ACC112 (cell line): ENCODE results near the gene SPACDR.

Experiments
- H2AFZ ChIP-seq: fragments of 200-600 bp; sonication (generic); one replicate; pipeline ENCODE4 v1.6.0; 2017; ENCODE audit warnings: antibody characterized with exemption, low read length; ENCODE audit not compliant: unreplicated experiment
- H3K27ac ChIP-seq: fragments of 200-600 bp; sonication (generic); 2 replicates; pipeline ENCODE4 v1.5.1; 2014; ENCODE audit warnings: low read depth, mild to moderate bottlenecking, antibody characterized with exemption, low read length, moderate library complexity
- H3K27me3 ChIP-seq: fragments of 200-600 bp; sonication (generic); 2 replicates; pipeline ENCODE4 v1.6.1; 2014; ENCODE audit warnings: mild to moderate bottlenecking, antibody characterized with exemption, low read length, moderate library complexity, mixed read lengths; ENCODE audit not compliant: insufficient read depth
- H3K36me3 ChIP-seq: fragments of 200-600 bp; sonication (generic); 2 replicates; pipeline ENCODE4 v1.6.1; 2016; ENCODE audit warnings: mild to moderate bottlenecking, antibody characterized with exemption, low read length, moderate library complexity, mixed read lengths; ENCODE audit not compliant: insufficient read depth
- H3K4me1 ChIP-seq: fragments of 200-600 bp; sonication (generic); one replicate; pipeline ENCODE4 v1.6.1; 2016; ENCODE audit warnings: low read length, mixed read lengths; ENCODE audit not compliant: insufficient read depth, unreplicated experiment, control insufficient read depth
- H3K4me3 ChIP-seq: fragments of 200-600 bp; sonication (generic); 2 replicates; pipeline ENCODE4 v1.5.1; 2014; ENCODE audit warnings: mild to moderate bottlenecking, low read depth, low read length
- H3K79me2 ChIP-seq: fragments of 200-600 bp; sonication (generic); one replicate; pipeline ENCODE4 v1.6.0; 2016; ENCODE audit warnings: low read length; ENCODE audit not compliant: control insufficient read depth, unreplicated experiment, insufficient read depth

The SPACDR gene

GRCh38 chr7:100425347-100425746 is 38.7 kb downstream of the SPACDR start:
- Histone ChIP-seq H3K27me3 (no peaks in the 10 kb centered on the region), H3K4me1 (peaks cover 4% of the 10 kb centered on the region), H2AFZ (no peak overlapping the region), H3K27ac (no peak overlapping the region), H3K4me3 (no peak overlapping the region), H3K79me2 (peaks cover 6% of the 10 kb centered on the region), H3K36me3 (0 out of 2 replicates have a peak, but pooled peaks cover 4% of the 10 kb centered on the region)

GRCh38 chr7:100423315-100423714 is 40.7 kb downstream of the SPACDR start:
- H3K4me1 ChIP-seq, result peaks cover 4% of the 10 kb centered on the region
- no peaks in the 10 kb centered on the region for H3K27me3 ChIP-seq
- no peak overlapping the region for H3K4me3 ChIP-seq
- H3K79me2 ChIP-seq, result no peaks in the 10 kb centered on the region
- H2AFZ ChIP-seq, result no peak overlapping the region
- H3K27ac ChIP-seq, result no peak overlapping the region
- H3K36me3 ChIP-seq, result 0 out of 2 replicates have a peak, but pooled peaks cover 4% of the 10 kb centered on the region

GRCh38 chr7:100419660-100420226 is 44.3 kb downstream of the SPACDR start:
- Histone ChIP-seq H2AFZ (no peak overlapping the region), H3K27me3 (no peaks in the 10 kb centered on the region), H3K4me3 (no peak overlapping the region), H3K4me1 (no peaks in the 10 kb centered on the region), H3K36me3 (0 out of 2 replicates have a peak, but pooled peaks cover 4% of the 10 kb centered on the region), H3K27ac (no peak overlapping the region), H3K79me2 (no peaks in the 10 kb centered on the region)

- Histone ChIP-seq H2AFZ (no peak overlapping the region), H3K4me1 (no peaks in the 10 kb centered on the region), H3K4me3 (no peak overlapping the region), H3K79me2 (no peaks in the 10 kb centered on the region), H3K27me3 (no peaks in the 10 kb centered on the region), H3K36me3 (0 out of 2 replicates have a peak, but pooled peaks cover 4% of the 10 kb centered on the region), H3K27ac (no peak overlapping the region)
Observed at GRCh38 chr7:100418930-100419659, 45.0 kb downstream of the SPACDR start.

- no peaks in the 10 kb centered on the region for H3K27me3 ChIP-seq
- no peaks in the 10 kb centered on the region for H3K79me2 ChIP-seq
- no peaks in the 10 kb centered on the region for H3K4me1 ChIP-seq
- no peak overlapping the region for H2AFZ ChIP-seq
- no peaks in the 10 kb centered on the region for H3K36me3 ChIP-seq
- H3K4me3 ChIP-seq, result no peak overlapping the region
- H3K27ac ChIP-seq, result no peak overlapping the region
Observed at GRCh38 chr7:100415448-100415847, 48.6 kb downstream of the SPACDR start.

- Histone ChIP-seq H3K4me3 (no peak overlapping the region), H2AFZ (no peak overlapping the region), H3K27ac (no peak overlapping the region), H3K27me3 (no peaks in the 10 kb centered on the region), H3K79me2 (no peaks in the 10 kb centered on the region), H3K36me3 (no peaks in the 10 kb centered on the region), H3K4me1 (no peaks in the 10 kb centered on the region)
Observed at GRCh38 chr7:100413889-100414288, 50.2 kb downstream of the SPACDR start.

GRCh38 chr7:100413346-100413745 is 50.7 kb downstream of the SPACDR start:
- no peaks in the 10 kb centered on the region for H3K36me3 ChIP-seq
- H3K79me2 ChIP-seq, result no peaks in the 10 kb centered on the region
- no peaks in the 10 kb centered on the region for H3K4me1 ChIP-seq
- H3K27ac ChIP-seq, result no peak overlapping the region
- H2AFZ ChIP-seq, result no peak overlapping the region
- no peak overlapping the region for H3K4me3 ChIP-seq
- H3K27me3 ChIP-seq, result no peaks in the 10 kb centered on the region

GRCh38 chr7:100411101-100411500 is 53.0 kb downstream of the SPACDR start:
- Histone ChIP-seq H3K4me1 (peaks cover 7% of the 10 kb centered on the region), H3K4me3 (no peak overlapping the region), H2AFZ (no peak overlapping the region), H3K36me3 (no peaks in the 10 kb centered on the region), H3K79me2 (no peaks in the 10 kb centered on the region), H3K27ac (no peak overlapping the region), H3K27me3 (no peaks in the 10 kb centered on the region)

GRCh38 chr7:100407285-100408180 is 56.5 kb downstream of the SPACDR start:
- Histone ChIP-seq H3K27me3 (no peaks in the 10 kb centered on the region), H3K36me3 (no peaks in the 10 kb centered on the region), H3K79me2 (no peaks in the 10 kb centered on the region), H3K27ac (0 out of 2 replicates have a peak overlapping the region, but pooled peaks have one; percentile 19), H3K4me3 (no peak overlapping the region), H3K4me1 (peaks cover 7% of the 10 kb centered on the region), H2AFZ (no peak overlapping the region)

GRCh38 chr7:100406767-100407166 is 57.3 kb downstream of the SPACDR start:
- Histone ChIP-seq H3K27me3 (no peaks in the 10 kb centered on the region), H3K79me2 (no peaks in the 10 kb centered on the region), H3K4me3 (no peak overlapping the region), H3K4me1 (peaks cover 7% of the 10 kb centered on the region), H2AFZ (no peak overlapping the region), H3K36me3 (no peaks in the 10 kb centered on the region), H3K27ac (0 out of 2 replicates have a peak overlapping the region, but pooled peaks have one; percentile 19)
